HepG2 (cell line): Measurements from ENCODE around the gene GJB6. TPM values are rescaled to one million over a fixed set of nuclear protein-coding genes. Genes with fewer than 3 reads are reported as not detected.

ENCODE experiments used
- ATAC-seq: fragments of 200-7000 bp; cut with Tn5 transposase; 3 replicates; pipeline ENCODE4 v1.9.1; 2020; ENCODE audit warnings: mild to moderate bottlenecking, moderate library complexity
- BruUV-seq: library from RNA; stranded (reverse); fragments of 400-500 nt; replicated peaks from 2 replicates; lab custom pipeline; 2021; lab: Mats Ljungman, UMichigan
- CTCF ChIA-PET: fragments of 300-600 bp; formaldehyde crosslinking; extraction: SDS; loops from one replicate; lab custom pipeline; 2021; ENCODE audit warnings: low total read pairs, inconsistent platforms, low intra/inter-chr PET ratio; lab: Yijun Ruan, JAX
- POLR2A ChIA-PET: fragments of 350-600 bp; sonication (Branson Sonifier 250); formaldehyde crosslinking; loops from one replicate; lab custom pipeline; 2020; ENCODE audit warnings: antibody characterized with exemption, inconsistent platforms; lab: Yijun Ruan, JAX
- DNase-seq: peaks from one replicate; pipeline ENCODE4 v3.0.0-alpha.2; 2015; ENCODE audit warnings: low spot score
- FAIRE-seq: peaks from 3 replicates; lab custom pipeline; 2011; peaks lifted over from hg19 to GRCh38; lab: Jason Lieb, UNC
- H2AFZ ChIP-seq: one replicate; pipeline ENCODE4 v1.6.1; 2011; ENCODE audit warnings: low read length, inconsistent platforms
- H3K27ac ChIP-seq: fragments of 300-600 bp; 3 replicates; pipeline ENCODE4 v1.8.0; 2011; ENCODE audit warnings: mixed run types, mild to moderate bottlenecking, mixed read lengths, low read length, inconsistent platforms; ENCODE audit not compliant: insufficient read depth; ENCODE audit errors: extremely low read length
- H3K27me3 ChIP-seq, 2 experiments: fragments of 200-600 bp in 1 of 2; 2 replicates in 1 of 2; 3 replicates in 1 of 2; pipeline versions ENCODE4 v1.6.0 to v1.8.0; 2011; ENCODE audit warnings: low read length in 2 of 2, mild to moderate bottlenecking in 2 of 2, moderate library complexity in 2 of 2, inconsistent platforms in 1 of 2; ENCODE audit not compliant: insufficient read depth in 2 of 2, control insufficient read depth in 1 of 2
- H3K36me3 ChIP-seq, 2 experiments: fragments of 200-600 bp in 1 of 2; replicated peaks in 1 of 2; 2 replicates in 1 of 2; 3 replicates in 1 of 2; pipeline versions ENCODE4 v1.5.1 to v1.8.0; 2011; ENCODE audit warnings: low read length in 2 of 2, inconsistent platforms in 1 of 2; ENCODE audit not compliant: insufficient read depth in 2 of 2, control insufficient read depth in 1 of 2
- H3K4me1 ChIP-seq: 2 replicates; pipeline ENCODE4 v1.5.1; 2012; ENCODE audit warnings: low read length, inconsistent platforms; ENCODE audit not compliant: insufficient read depth
- H3K4me2 ChIP-seq: 2 replicates; pipeline ENCODE4 v1.6.0; 2011; ENCODE audit warnings: low read depth, low read length, inconsistent platforms
- H3K4me3 ChIP-seq, 3 experiments: fragments of 200-600 bp in 1 of 3; sonication (generic), shearing (Covaris generic) in 1 of 3; replicated peaks in 1 of 3; 2 replicates each; pipeline ENCODE4 v1.5.1; 2011 to 2016; ENCODE audit warnings: low read length in 3 of 3, inconsistent platforms in 2 of 3, low read depth in 2 of 3, mild to moderate bottlenecking in 2 of 3, control low read depth in 1 of 3, mixed read lengths in 1 of 3; ENCODE audit not compliant: insufficient read depth in 1 of 3
- H3K79me2 ChIP-seq: one replicate; pipeline ENCODE4 v1.6.1; 2011; ENCODE audit warnings: low read length, inconsistent platforms; ENCODE audit not compliant: insufficient read depth
- H3K9ac ChIP-seq: 2 replicates; pipeline ENCODE4 v1.6.0; 2011; ENCODE audit warnings: mild to moderate bottlenecking, low read depth, low read length, inconsistent platforms; ENCODE audit not compliant: insufficient read depth
- H3K9me3 ChIP-seq: 2 replicates; pipeline ENCODE4 v1.5.1; 2012; ENCODE audit warnings: mild to moderate bottlenecking, low read length
- H4K20me1 ChIP-seq: 2 replicates; pipeline ENCODE4 v1.6.0; 2011; ENCODE audit warnings: inconsistent platforms, mild to moderate bottlenecking, low read length, moderate library complexity; ENCODE audit not compliant: insufficient read depth
- E2F2 ChIP-seq: sonication (generic); formaldehyde crosslinking; IDR thresholded peaks from 2 replicates; pipeline ENCODE4 v1.4.0; 2020; ENCODE audit warnings: missing genetic modification reagents, borderline replicate concordance
- ELF4 ChIP-seq: sonication (generic); formaldehyde crosslinking; IDR thresholded peaks from 2 replicates; pipeline ENCODE4 v1.5.0; 2020; ENCODE audit warnings: missing genetic modification reagents, mild to moderate bottlenecking, moderate library complexity, borderline replicate concordance
- HOXA5 ChIP-seq: sonication (generic); formaldehyde crosslinking; IDR thresholded peaks from 2 replicates; pipeline ENCODE4 v1.4.0; 2020; ENCODE audit warnings: missing genetic modification reagents
- HOXD1 ChIP-seq: sonication (generic); formaldehyde crosslinking; IDR thresholded peaks from 2 replicates; pipeline ENCODE4 v1.5.0; 2020; ENCODE audit warnings: missing genetic modification reagents
- NFYB ChIP-seq: sonication (generic); formaldehyde crosslinking; IDR thresholded peaks from 2 replicates; pipeline ENCODE4 v1.4.0; 2020; ENCODE audit warnings: missing genetic modification reagents
- NR2F1 ChIP-seq, 2 experiments: fragments of 450-650 bp in 1 of 2; formaldehyde crosslinking in 1 of 2; IDR thresholded peaks; 2 replicates each; pipeline versions ENCODE4 v1.5.0 to v1.6.1; 2016 to 2020; ENCODE audit warnings: mild to moderate bottlenecking in 1 of 2, missing compliant biosample characterization in 1 of 2, missing genetic modification reagents in 1 of 2, moderate library complexity in 1 of 2
- PPARG ChIP-seq: conservative IDR thresholded peaks from 2 replicates; pipeline ENCODE4 v1.6.1; 2016; ENCODE audit warnings: missing biosample characterization, missing genetic modification reagents
- RNF219 ChIP-seq: sonication (generic); formaldehyde crosslinking; IDR thresholded peaks from 2 replicates; pipeline ENCODE4 v1.5.0; 2020; ENCODE audit warnings: mild to moderate bottlenecking, missing genetic modification reagents
- ZIK1 ChIP-seq: sonication (generic); formaldehyde crosslinking; IDR thresholded peaks from 2 replicates; pipeline ENCODE4 v1.5.0; 2020; ENCODE audit warnings: mild to moderate bottlenecking, low read depth, missing genetic modification reagents, borderline replicate concordance
- ZNF256 ChIP-seq: sonication (generic); formaldehyde crosslinking; conservative IDR thresholded peaks from 2 replicates; pipeline ENCODE4 v1.4.0; 2020; ENCODE audit warnings: missing genetic modification reagents
- ZNF296 ChIP-seq: sonication (generic); formaldehyde crosslinking; conservative IDR thresholded peaks from 2 replicates; pipeline ENCODE4 v1.5.0; 2020; ENCODE audit warnings: mild to moderate bottlenecking, missing genetic modification reagents
- ZNF414 ChIP-seq: sonication (generic); formaldehyde crosslinking; IDR thresholded peaks from 2 replicates; pipeline ENCODE4 v1.5.0; 2020; ENCODE audit warnings: missing genetic modification reagents
- ZNF550 ChIP-seq: sonication (generic); formaldehyde crosslinking; IDR thresholded peaks from 2 replicates; pipeline ENCODE4 v1.4.0; 2020; ENCODE audit warnings: mild to moderate bottlenecking, missing genetic modification reagents, borderline replicate concordance
- ZNF660 ChIP-seq: sonication (generic); formaldehyde crosslinking; IDR thresholded peaks from 2 replicates; pipeline ENCODE4 v1.5.1; 2020; ENCODE audit warnings: mild to moderate bottlenecking, low read depth, missing genetic modification reagents, borderline replicate concordance
- WGBS: methylation state at CpG from one replicate; pipeline ENCODE4 v1.1.6; 2017; ENCODE audit warnings: low lambda C conversion rate; 5-methylcytosine and 5-hydroxymethylcytosine counted together
- in situ Hi-C: cut with HindIII; loops from 2 replicates; pipeline ENCODE4 v1.10.0; 2017; ENCODE audit warnings: low pct_unique_long_range_greater_than_20kb; ENCODE audit not compliant: extremely low pct_ligation_motif_present
- intact Hi-C: fragments of 100-400 bp; cut with micrococcal nuclease; formaldehyde crosslinking; loops from one replicate; pipeline ENCODE4 v1.10.0; 2022; ENCODE audit not compliant: unreplicated experiment
- polyA plus RNA-seq, 8 experiments: library from polyadenylated mRNA; depleted of rRNA in 3 of 8; stranded (reverse) in 7 of 8; unstranded in 1 of 8; fragments of >200 nt; fragmentation: Illumina TruSeq in 4 of 8; extraction: Trizol in 4 of 8; gene quantifications; 2 replicates each; pipeline versions ENCODE4 v1.2.1 to v1.2.3, GENCODE V29; 2011 to 2016; ENCODE audit warnings: low read depth in 4 of 8, missing spikeins in 1 of 8, mixed read lengths in 1 of 8; ENCODE audit not compliant: insufficient read depth in 1 of 8
- total RNA-seq, 5 experiments: library from RNA; depleted of rRNA; stranded (reverse); fragments of >200 nt; fragmentation: Illumina TruSeq; extraction: Trizol; gene quantifications; 2 replicates each; pipeline ENCODE4 v1.2.3, GENCODE V29; 2016; ENCODE audit warnings: low read depth in 1 of 5
- TF ChIP-seq, protein P1 (sequence below): sonication (generic); formaldehyde crosslinking; IDR thresholded peaks from 2 replicates; pipeline ENCODE4 v1.8.1; 2023; ENCODE audit warnings: mild to moderate bottlenecking, missing genetic modification reagents
- TF ChIP-seq, protein P2 (sequence below): sonication (generic); formaldehyde crosslinking; IDR thresholded peaks from 2 replicates; pipeline ENCODE4 v1.8.1; 2023; ENCODE audit warnings: mild to moderate bottlenecking, missing genetic modification reagents

Gene GJB6
- total and polyA plus RNA-seq, 2 of the 13 experiments (the other 11 are each of a cell fraction or from before 2014, with no cell fraction given), result not detected

- DNase-seq, result no peak
- WGBS, result 21% methylated on average over 2 of the region's 2 CpGs
- no peaks in the 10 kb centered on the region; a peak in 3 of 5 replicates for H3K27me3 ChIP-seq
- no peak for TF ChIP-seq PPARG (CRISPR knock-in tag)
- no peak for TF ChIP-seq RNF219 (CRISPR knock-in tag)
- no peak for TF ChIP-seq ZNF256
- no peak for TF ChIP-seq ZNF550 (CRISPR knock-in tag)
- TF ChIP-seq E2F2 (CRISPR knock-in tag), result no peak
- no peak for TF ChIP-seq NR2F1 (CRISPR knock-in tag; IDR thresholded peaks at IDR 0.05)
- TF ChIP-seq ZNF414 (CRISPR knock-in tag), result no peak
- no peak for TF ChIP-seq HOXA5
- no peak for TF ChIP-seq ZIK1 (CRISPR knock-in tag)
- TF ChIP-seq, protein P1, sequence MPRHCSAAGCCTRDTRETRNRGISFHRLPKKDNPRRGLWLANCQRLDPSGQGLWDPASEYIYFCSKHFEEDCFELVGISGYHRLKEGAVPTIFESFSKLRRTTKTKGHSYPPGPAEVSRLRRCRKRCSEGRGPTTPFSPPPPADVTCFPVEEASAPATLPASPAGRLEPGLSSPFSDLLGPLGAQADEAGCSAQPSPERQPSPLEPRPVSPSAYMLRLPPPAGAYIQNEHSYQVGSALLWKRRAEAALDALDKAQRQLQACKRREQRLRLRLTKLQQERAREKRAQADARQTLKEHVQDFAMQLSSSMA (CRISPR knock-in tag), result no peak
- TF ChIP-seq ZNF296 (CRISPR knock-in tag), result no peak
- no peak for TF ChIP-seq HOXD1 (CRISPR knock-in tag)
- no peak for TF ChIP-seq ZNF660
- no peak for TF ChIP-seq NFYB (CRISPR knock-in tag)
- TF ChIP-seq ELF4 (CRISPR knock-in tag), result no peak
- TF ChIP-seq, protein P2, sequence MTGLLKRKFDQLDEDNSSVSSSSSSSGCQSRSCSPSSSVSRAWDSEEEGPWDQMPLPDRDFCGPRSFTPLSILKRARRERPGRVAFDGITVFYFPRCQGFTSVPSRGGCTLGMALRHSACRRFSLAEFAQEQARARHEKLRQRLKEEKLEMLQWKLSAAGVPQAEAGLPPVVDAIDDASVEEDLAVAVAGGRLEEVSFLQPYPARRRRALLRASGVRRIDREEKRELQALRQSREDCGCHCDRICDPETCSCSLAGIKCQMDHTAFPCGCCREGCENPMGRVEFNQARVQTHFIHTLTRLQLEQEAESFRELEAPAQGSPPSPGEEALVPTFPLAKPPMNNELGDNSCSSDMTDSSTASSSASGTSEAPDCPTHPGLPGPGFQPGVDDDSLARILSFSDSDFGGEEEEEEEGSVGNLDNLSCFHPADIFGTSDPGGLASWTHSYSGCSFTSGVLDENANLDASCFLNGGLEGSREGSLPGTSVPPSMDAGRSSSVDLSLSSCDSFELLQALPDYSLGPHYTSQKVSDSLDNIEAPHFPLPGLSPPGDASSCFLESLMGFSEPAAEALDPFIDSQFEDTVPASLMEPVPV (CRISPR knock-in tag), result no peak
- no peaks in the 10 kb centered on the region for H3K36me3 ChIP-seq
- H3K27ac ChIP-seq, result no peak overlapping the region
- peaks cover 2% of the 10 kb centered on the region; the same call in 1 of the 2 replicates for H4K20me1 ChIP-seq
- H3K4me3 ChIP-seq, result no peak overlapping the region
- in situ Hi-C loops, result no loop called here
- BruUV-seq, result no TSS peak
- no peak overlapping the region for H3K4me2 ChIP-seq
- intact Hi-C loops, result no loop called here
- H2AFZ ChIP-seq, result no peak overlapping the region
- POLR2A ChIA-PET, result no interaction called here
- CTCF ChIA-PET, result no interaction called here
- no peaks in the 10 kb centered on the region for H3K9me3 ChIP-seq
- no peaks in the 10 kb centered on the region for H3K79me2 ChIP-seq
- ATAC-seq, result no peak
- no peak overlapping the region for H3K9ac ChIP-seq
- peaks cover 6% of the 10 kb centered on the region; the same call in 1 of the 2 replicates for H3K4me1 ChIP-seq
- FAIRE-seq, result no peak
Observed at GRCh38 chr13:20241593-20241992, 9.5 kb upstream of the GJB6 start.
